ENCODE data around the gene BRWD1. TPM values are rescaled to one million over a fixed set of nuclear protein-coding genes. Genes with fewer than 3 reads are reported as not detected.

The BRWD1 gene
- total and polyA plus RNA-seq, 3 donors from 2014 or later = 32.8 to 123 (median 102) TPM

DNA sequence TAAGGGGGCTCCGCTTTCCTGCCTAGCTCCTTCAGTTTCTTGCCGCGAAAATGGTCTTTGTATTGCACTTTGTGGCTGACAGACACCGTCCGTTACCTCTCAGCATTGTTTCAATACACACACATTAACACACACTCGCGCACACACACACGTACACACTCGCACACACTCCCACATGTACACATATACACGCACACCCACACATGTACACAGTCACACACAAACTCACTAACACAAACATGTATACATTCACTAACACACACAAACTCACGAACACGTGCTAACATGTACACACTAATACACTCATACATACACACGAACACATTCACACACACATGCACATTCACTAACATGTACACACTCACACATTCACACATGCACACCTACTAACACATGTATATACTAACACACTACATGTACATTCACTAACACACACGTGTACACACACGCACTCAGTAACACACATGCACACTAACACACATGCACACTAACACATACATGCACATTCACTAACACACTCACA is 179.1 kb downstream of the BRWD1 start:
- H3K27ac ChIP-seq = no peak overlapping the region
- peaks cover 14% of the 10 kb centered on the region for H3K4me1 ChIP-seq
- intact Hi-C loops (cut with DNase I; ENCODE audit: low total_unique reads) = no loop called here
- WGBS, 2 donors = 77 to 85% methylated on average over 15 of the region's 15 CpGs
- no peaks in the 10 kb centered on the region for H3K27me3 ChIP-seq
- H3K4me3 ChIP-seq = no peak overlapping the region
- TF ChIP-seq POLR2A (IDR thresholded peaks at IDR 0.05) = no peak
- TF ChIP-seq, protein P1, sequence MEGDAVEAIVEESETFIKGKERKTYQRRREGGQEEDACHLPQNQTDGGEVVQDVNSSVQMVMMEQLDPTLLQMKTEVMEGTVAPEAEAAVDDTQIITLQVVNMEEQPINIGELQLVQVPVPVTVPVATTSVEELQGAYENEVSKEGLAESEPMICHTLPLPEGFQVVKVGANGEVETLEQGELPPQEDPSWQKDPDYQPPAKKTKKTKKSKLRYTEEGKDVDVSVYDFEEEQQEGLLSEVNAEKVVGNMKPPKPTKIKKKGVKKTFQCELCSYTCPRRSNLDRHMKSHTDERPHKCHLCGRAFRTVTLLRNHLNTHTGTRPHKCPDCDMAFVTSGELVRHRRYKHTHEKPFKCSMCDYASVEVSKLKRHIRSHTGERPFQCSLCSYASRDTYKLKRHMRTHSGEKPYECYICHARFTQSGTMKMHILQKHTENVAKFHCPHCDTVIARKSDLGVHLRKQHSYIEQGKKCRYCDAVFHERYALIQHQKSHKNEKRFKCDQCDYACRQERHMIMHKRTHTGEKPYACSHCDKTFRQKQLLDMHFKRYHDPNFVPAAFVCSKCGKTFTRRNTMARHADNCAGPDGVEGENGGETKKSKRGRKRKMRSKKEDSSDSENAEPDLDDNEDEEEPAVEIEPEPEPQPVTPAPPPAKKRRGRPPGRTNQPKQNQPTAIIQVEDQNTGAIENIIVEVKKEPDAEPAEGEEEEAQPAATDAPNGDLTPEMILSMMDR (IDR thresholded peaks at IDR 0.05) = no peak
- DNase-seq = no peak
- no peaks in the 10 kb centered on the region for H3K36me3 ChIP-seq (ENCODE audit: low read depth, missing control alignments)
- H3K9me3 ChIP-seq = no peaks in the 10 kb centered on the region

Small RNA genes within 50 kb of the gene (small RNA-seq; reads per million reads assigned to genes)
- 0 reads per million in 2 donors for gene RF00019

Other genes with a start within 250 kb of the BRWD1 start
- gene PSMG1, start 130.2 kb downstream of the BRWD1 start, total RNA-seq = 100 to 1,000 TPM in 1 of 2 donors, 10 to 100 TPM in 1; 95.4 to 113 TPM
- gene PSMG1, start 130.2 kb downstream of the BRWD1 start, polyA plus RNA-seq (ENCODE audit: insufficient read depth, low read depth, low replicate concordance) = 463 TPM
- 100 to 1,000 TPM; 162 to 177 TPM for gene HMGN1, start 35.5 kb upstream of the BRWD1 start, total RNA-seq
- 203 TPM for gene HMGN1, start 35.5 kb upstream of the BRWD1 start, polyA plus RNA-seq (ENCODE audit: insufficient read depth, low read depth, low replicate concordance)
- gene LCA5L, start 132.1 kb upstream of the BRWD1 start, total RNA-seq = 100 to 1,000 TPM in 1 of 2 donors, 10 to 100 TPM in 1; 61.9 to 103 TPM
- gene LCA5L, start 132.1 kb upstream of the BRWD1 start, polyA plus RNA-seq (ENCODE audit: insufficient read depth, low read depth, low replicate concordance) = 88.0 TPM
- 10 to 100 TPM in 1 of 2 donors, 1 to 10 TPM in 1; 5.0 to 16.7 TPM for gene SH3BGR, start 138.3 kb upstream of the BRWD1 start, total RNA-seq
- gene SH3BGR, start 138.3 kb upstream of the BRWD1 start, polyA plus RNA-seq (ENCODE audit: insufficient read depth, low read depth, low replicate concordance) = 27.3 TPM